Gastroesophageal sphincter (tissue), 3 donors: ENCODE results near the gene TRIP12.

ENCODE experiments used
- CTCF ChIP-seq, 4 experiments: fragments of 200-600 bp in 2 of 4; fragments of 450-650 bp in 2 of 4; sonication (generic) in 1 of 4; IDR thresholded peaks; one replicate each; pipeline ENCODE4 v1.5.1; 2017 to 2019; ENCODE audit warnings: antibody characterized with exemption in 4 of 4, mild to moderate bottlenecking in 2 of 4, moderate library complexity in 2 of 4
- POLR2AphosphoS5 ChIP-seq: sonication (generic); formaldehyde crosslinking; IDR thresholded peaks from one replicate; pipeline ENCODE4 v1.6.1; 2017; ENCODE audit warnings: antibody characterized with exemption

GRCh38 chr2:229728370-229728769, 193.4 kb downstream of the TRIP12 start:
- TF ChIP-seq CTCF (IDR thresholded peaks at IDR 0.05) (no peak), POLR2AphosphoS5 (no peak)
